Stimulated activated CD8-positive, alpha-beta memory T cell treated with anti-CD3 and anti-CD28 coated beads, Interleukin-7, amount 100 ng/mL, for 1 hour (primary cell): ENCODE data around the gene SLC25A27.

Experiments
- DNase-seq, 2 donors: peaks; one replicate each; pipeline ENCODE4 v3.0.0-alpha.2; 2020; ENCODE audit warnings: low read depth in 2 of 2

The SLC25A27 gene

GRCh38 chr6:46651006-46651405 lies 1.8 kb upstream of the SLC25A27 start:
- no peak for DNase-seq

GRCh38 chr6:46651816-46652215 lies 959 bp upstream of the SLC25A27 start:
- no peak for DNase-seq

- DNase-seq: no peak
Observed at GRCh38 chr6:46652232-46652602, 558 bp upstream of the SLC25A27 start.

GRCh38 chr6:46653439-46654195 lies 842 bp downstream of the SLC25A27 start:
- no peak for DNase-seq

GRCh38 chr6:46655803-46656202 lies 3.0 kb downstream of the SLC25A27 start:
- no peak for DNase-seq

GRCh38 chr6:46657642-46658041 lies 4.9 kb downstream of the SLC25A27 start:
- DNase-seq: no peak

- DNase-seq: no peak
Observed at GRCh38 chr6:46661483-46661882, 8.7 kb downstream of the SLC25A27 start.

- DNase-seq: no peak
Observed at GRCh38 chr6:46667377-46667776, 14.6 kb downstream of the SLC25A27 start.

- DNase-seq: no peak
Observed at GRCh38 chr6:46674410-46674809, 21.6 kb downstream of the SLC25A27 start.

- no peak for DNase-seq
Observed at GRCh38 chr6:46676604-46677313, 24.0 kb downstream of the SLC25A27 start.

- DNase-seq: no peak
Observed at GRCh38 chr6:46677314-46677654, 24.5 kb downstream of the SLC25A27 start.

- no peak for DNase-seq
Observed at GRCh38 chr6:46684771-46685170, 32.0 kb downstream of the SLC25A27 start.

- DNase-seq: no peak
Observed at GRCh38 chr6:46687619-46688097, 34.9 kb downstream of the SLC25A27 start, which contains the start of gene TDRD6. Gene TDRD6 (plus strand): TSS chr6:46687885. CDS start chr6:46688129, 244 bp downstream.

GRCh38 chr6:46688117-46688965 lies 35.6 kb downstream of the SLC25A27 start:
- DNase-seq: no peak

- DNase-seq: no peak
Observed at GRCh38 chr6:46688966-46689335, 36.2 kb downstream of the SLC25A27 start.

- no peak for DNase-seq
Observed at GRCh38 chr6:46689657-46690056, 36.9 kb downstream of the SLC25A27 start.

GRCh38 chr6:46690141-46690755 lies 37.5 kb downstream of the SLC25A27 start:
- no peak for DNase-seq

- no peak for DNase-seq
Observed at GRCh38 chr6:46690911-46691451, 38.2 kb downstream of the SLC25A27 start.

GRCh38 chr6:46699970-46700369 lies 47.2 kb downstream of the SLC25A27 start:
- DNase-seq: no peak

GRCh38 chr6:46704562-46704961 lies 51.8 kb downstream of the SLC25A27 start:
- no peak for DNase-seq

- DNase-seq: no peak
Observed at GRCh38 chr6:46706464-46706863, 53.7 kb downstream of the SLC25A27 start.

GRCh38 chr6:46711491-46711890 lies 58.7 kb downstream of the SLC25A27 start:
- no peak for DNase-seq
